Endometrium (tissue), 2 donors: Measurements from ENCODE around the gene SH3PXD2A.
A peak's percentile ranks its signal among the peaks of the same experiment; 100 is the strongest.
"Not testable (repeated sequence)": the region's sequence is repeated elsewhere in the genome, so short reads cannot be mapped to it uniquely, and the experiment has no call there.

Experiments used
- FAIRE-seq: peaks from 2 replicates; lab custom pipeline; 2012; peaks lifted over from hg19 to GRCh38; lab: Jason Lieb, UNC
- donor health status: control.
- donor health status: control.

The SH3PXD2A gene

DNA sequence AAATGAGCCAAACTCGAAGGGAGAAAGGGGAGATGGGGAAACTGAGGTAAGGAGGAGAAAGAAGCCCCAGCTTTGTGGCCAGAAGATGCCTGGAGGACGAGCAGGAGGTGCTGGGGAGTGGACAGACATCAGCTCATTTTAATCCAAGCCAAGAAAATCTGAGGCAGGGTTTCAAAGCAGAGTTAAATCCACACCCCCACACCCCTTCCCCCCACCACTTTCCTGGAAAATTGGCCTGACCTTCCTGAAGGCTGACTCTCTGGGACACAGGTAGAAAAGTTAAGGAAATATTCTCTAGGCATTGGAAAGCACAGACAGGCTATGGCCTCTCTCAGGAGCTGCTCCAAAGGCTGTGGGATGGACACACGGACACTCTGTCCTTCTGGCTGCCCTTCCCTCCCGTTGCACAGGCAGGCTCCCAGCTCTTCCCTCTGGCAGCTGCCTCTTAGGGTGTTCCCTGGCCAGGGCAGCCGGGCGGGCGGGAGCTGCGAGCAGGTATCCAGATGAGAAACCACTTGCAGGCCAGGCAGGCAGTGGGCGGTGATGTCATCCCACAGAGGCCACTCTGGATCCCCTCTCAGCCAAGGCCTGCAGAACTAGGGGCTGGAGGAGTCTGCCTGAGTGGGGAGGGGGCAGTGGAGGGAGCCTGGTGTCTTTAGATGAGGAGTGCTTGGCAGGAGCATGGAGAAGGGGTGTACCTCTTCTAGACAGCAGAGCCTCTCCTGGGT, 190.1 kb downstream of the SH3PXD2A start:
- FAIRE-seq = no peak

DNA sequence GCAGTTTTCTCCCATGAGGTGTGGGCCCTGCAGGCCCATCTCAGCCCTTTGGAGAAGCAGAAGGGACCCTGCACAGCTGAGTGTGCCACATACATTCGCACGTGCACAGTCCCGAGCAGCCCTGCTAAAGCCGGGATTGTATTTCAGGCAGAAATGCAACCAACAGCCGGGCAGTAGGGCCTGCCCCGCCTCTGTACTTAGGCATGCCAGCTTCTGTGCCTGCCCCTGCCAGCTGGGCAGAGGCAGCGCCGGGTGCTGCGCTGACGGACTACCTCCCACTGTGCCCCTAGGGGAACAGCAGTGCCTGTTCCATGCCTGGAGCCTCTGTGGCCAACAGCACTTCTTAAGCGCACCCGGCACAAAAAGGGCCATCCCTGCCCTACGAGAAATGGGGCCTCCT, 191.6 kb downstream of the SH3PXD2A start:
- no peak for FAIRE-seq

DNA sequence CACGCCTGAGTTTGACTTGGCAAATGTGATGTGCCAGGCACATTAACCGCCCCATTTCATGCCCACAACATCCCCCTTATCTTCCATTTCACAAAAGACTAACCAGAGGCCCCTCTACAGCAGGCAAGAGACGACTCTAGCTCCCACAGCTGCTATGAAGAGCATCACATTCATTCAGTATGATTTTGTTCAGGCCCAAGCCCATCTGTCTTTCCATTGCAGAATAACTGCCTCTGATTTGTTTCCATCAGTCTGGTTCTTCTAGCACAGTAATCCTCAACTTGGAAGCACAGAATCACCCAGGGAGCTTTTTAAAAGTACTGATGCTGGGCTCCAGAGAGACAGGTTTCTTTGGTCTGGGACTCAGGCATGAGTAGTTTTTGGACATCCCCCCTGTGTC, 192.1 kb downstream of the SH3PXD2A start:
- FAIRE-seq = no peak

DNA sequence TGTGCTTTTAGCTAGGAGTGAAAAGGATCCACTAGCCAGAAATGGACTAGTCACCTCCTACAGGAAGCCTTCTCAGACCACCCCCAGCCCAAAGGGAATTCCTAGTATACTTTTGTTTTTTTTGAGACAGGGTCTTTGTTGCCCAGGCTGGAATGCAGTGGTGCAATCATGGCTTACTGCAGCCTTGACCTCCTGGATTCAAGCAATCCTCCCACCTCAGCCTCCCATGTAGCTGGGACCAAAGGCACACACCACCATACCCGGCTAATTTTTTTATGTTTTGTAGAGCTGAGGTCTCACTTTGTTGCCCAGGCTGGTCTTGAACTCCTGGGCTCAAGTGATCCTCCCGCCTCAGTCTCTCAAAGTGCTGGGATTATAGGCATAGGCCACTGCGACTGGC, 192.7 kb downstream of the SH3PXD2A start:
- not testable (repeated sequence) for FAIRE-seq

DNA sequence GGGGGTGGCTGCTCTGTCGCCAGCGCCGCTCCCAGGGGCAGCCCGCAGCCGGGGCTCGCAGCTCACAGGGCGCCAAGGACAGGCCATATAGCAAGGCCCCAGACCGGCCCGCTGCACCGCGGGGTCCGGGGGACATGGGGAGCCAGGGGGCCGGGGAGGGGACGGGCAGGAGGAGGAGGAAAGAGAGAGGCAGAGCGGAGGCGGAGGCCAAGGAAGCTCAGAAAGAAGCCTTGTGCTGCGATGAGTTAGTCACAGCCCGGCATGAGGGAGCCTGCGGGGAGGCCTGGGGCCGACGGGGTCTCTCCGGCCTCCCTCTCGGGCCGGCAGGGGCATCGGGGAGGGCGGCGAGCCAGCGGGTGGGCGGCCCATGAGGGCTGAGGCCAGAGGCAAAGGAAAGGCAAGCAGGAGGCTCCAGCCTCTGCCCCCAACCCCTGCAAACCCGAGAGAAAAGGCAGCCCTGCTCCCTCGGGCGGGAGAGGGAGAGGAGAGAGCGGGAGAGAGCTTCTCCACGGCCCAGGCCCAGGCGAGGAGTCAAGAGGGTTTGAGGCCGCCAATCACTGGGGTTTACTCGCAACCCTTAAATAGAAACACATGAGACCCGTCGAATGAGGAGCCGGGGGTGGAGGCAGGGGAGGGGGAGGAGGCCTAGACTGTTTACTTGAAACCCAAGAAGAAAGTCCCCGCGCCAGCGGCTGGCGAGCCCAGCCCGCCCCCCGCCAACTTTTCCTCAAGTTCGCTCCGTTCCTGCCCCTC, 194.0 kb downstream of the SH3PXD2A start:
- FAIRE-seq = peak; percentile 64

DNA sequence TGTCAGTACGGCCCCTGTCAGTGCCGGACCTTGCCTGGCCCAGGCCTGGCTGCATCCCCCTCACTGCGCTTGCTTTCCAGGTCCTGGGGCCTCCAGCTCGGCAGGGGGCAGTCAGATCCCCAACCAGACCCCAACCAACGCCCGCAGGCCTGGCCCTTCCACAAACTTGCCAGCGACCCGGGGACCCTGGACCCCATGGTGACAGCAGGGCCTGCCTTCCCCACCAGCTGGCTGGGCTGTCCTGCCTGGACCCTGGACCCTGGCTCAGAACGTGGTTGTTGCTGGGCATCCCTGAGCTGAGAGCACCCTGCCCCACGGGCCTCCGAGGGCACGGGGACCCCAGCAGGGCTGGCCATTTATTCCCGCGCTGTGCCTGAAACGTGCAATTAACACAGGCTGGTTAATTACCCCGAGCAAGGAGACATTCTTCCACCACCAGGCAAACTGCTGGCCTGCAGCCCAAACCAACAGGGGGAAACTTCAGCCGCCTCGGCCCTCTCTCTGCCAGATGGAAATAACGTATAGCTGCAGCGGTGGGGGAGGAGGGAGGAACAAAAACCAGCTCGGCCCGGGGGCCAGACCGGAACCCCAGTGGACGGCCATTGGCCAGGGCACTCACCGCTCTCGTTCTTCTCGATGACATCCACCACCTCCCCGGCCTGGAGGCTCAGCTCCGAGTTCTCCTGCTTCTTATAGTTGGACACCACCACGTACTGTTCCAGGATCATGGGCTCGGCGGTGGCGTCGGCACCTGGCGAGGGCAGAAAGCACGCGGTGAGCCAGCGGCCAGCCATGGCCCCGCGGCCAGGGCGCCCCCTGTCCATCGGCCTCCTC, 194.8 kb downstream of the SH3PXD2A start:
- no peak for FAIRE-seq

DNA sequence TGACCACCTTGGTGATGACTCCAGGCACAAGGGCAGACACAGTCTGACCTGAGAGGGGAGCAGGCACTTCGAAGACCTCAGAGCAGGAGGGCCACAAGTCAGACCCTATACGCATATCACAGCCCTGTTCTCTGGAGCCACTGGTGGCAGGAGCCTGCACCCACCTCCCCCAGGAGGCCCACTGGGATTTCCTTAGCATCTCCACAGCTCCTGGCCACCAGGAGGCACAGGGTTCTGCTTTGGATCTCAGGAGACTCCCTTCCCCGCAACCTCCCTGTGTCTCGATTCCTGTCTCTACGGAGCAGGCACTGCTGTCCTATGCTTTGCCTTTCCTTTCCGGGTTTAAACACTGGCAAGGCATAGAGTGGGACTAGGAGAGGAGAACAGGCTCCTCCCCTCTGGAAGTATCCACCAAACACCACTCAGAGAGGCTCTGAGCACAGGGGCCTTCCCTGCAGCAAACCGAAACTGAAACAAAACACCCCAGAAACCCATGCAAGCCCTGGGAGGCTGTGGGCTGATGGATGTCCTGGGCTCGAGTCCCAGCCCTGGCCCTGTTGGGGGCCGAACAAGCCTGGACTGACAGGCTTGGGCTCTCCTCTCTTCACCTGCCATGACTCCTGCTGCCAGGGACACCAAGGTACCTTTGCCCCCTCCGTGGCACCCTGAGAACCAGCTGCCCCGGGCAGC, 195.6 kb downstream of the SH3PXD2A start:
- FAIRE-seq = peak; percentile 80

DNA sequence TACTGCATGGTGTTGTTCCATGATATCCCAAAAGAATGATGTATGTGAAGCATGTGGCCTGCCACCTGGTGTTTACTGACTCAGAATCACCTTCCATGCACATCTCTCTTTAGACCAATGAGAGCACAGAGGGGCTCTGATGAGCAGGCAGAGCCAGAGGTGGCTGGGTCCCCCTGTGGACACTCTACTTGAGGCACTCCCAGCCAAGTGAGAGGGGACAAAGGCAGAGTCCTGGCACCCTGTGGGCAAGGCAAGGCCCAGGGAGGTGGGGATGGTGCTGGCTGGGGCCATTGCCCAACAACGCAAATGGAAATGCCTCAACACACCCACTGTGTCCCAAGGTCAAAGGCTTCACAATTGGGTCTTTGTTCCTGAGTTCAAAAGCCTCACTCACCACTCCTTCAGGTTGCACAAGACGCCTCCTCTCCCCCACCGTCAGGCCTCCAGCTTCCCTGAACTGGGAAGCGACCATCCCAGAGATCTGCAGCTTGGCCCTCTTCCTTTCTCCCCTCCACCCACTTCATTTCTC, 197.3 kb downstream of the SH3PXD2A start:
- no peak for FAIRE-seq

DNA sequence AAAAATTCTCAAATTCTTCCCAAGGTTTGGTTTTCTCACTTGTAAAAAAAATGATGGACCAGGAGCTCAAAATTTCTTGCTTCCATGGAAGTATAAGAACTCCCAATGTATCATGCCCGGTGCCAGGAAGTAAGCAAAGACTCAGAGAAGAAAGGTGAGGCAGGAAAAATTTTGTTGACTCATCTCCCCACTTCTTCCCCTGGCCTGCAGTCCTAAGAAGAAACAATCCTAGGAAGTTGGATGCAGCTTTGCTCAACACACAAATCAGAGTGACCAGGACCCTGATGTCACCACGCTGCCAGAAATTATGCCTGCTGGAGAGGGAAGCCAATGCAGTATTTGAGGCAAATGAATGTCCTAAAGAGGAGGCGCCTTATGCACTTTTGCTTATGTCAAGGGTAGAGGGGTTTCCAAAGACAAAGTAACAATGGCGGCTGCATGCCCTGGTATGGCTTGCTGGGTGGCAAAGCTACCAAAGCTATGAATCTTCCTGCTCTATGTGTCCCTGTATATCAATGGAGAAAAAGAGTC, 198.2 kb downstream of the SH3PXD2A start:
- FAIRE-seq = no peak

DNA sequence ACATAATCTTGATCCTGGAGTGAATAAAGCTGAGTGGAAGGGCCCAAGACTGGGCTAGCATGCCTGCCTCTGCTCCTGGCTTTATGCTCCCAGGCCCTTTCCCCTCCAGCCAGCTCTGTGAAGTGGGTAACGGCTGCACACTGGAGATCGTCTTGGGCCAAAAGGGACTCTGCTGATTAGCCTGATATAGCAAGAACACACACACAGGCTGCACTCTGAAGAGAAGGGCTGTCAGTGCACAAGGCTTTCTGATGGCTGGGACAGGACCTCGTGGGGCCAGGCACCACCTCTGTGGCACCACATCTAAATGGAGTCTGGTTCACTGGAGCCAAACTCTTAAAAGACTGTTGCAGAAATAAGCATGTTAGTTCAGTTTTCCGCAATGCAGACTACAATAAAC, 200.5 kb downstream of the SH3PXD2A start:
- no peak for FAIRE-seq

DNA sequence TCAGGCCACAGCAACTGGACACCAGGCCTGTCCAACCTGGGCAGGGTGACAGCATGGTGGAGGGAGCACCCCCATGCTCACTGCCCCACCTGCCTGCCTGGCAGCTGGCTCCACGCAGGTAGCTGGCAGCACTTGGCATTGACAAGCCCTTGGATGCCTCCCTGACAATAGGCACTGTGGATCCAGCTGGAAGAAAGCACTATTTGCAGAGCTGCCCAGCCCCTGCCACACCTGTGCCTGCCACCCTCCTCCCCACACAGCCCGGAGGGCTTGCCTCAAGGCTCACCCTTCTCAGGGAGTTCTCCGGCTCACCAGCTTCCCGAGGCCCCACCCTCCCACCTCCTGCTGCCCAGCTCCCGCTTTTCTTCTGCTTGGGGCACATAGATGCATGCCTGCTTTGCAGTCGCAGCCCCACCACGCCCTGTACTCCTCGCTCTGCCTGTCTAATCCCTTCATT, 201.8 kb downstream of the SH3PXD2A start:
- no peak for FAIRE-seq

DNA sequence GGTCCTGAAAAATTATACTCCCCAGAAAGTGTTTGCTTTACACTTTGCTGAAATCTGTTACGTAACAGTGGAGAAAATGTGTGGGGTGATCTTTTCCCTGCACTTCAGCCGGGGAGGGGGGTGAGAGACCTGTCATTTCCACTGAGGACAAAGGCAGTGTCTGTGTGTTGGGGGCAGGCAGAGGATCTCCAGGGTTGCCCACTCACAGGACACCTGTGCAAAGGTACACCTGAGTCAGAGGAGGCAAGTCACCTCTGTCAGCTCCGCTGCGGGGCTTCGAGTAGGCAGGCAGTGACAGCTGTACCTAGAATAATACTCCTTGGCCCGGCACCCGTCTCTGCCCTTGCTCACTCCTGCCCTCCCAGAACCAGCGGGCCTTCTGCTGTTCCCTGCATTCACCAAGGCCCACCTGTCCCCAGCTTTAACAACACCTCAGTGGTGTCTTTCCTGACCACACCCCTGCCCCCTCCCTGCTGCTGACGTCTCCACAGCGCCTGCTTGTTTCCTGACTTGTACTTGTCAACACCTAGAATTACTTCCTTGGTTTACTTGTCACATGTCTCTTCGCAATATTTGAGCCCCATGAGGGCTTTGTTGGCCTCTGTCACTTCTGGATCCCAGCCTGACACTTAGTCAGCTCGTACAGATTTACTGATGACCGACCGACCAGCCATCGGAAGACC, 202.6 kb downstream of the SH3PXD2A start:
- no peak for FAIRE-seq

DNA sequence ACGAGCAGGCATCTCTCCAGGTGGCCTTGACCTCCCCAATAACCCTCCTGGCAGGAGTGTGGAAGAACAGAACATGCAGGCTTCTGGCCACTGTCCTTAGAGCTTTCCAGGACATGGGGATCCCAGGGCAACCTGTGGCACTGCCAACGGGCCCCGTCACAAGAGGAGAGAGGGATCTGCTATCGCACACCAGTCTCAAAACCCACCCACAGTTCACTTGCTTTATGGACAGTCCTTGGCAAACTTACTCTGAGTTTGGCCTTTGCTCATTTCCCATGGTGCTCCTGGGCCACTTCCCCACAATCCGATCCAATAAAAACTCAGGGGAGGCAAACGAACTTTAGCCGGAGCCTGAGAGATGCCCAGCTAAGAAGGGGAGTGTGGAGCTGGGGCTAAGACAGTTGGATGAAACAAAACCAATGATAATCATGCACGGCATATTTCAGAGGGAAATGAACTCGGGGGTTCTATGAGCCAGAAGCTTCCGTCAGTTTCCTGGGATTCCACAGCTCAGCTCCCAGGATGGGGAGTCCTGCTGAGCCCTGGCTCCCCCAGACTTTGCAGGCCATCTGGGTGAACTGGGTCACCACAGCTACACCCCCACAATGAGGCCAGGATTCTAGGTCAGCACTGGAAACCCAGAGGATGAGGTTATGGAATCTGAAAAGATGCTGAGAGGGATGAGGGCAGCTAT, 203.4 kb downstream of the SH3PXD2A start:
- no peak for FAIRE-seq

DNA sequence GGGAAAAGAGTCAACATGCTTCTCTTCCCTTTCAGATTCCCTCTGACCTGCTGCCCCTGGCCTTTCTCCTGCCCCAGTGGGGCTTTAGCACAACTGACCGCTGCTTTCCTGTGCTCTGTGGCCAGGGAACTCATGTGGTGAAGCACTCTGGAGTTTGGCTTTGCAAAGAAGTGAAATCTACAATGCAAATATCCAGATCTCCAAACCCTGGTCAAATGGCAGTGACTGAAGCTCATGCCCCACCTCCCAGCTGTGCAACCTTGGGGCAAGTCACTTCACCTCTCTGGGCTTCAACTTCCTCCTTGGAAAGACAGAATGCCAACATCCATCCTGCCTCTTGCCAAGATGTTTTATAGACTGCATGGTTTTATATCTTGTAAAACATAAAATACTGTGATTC, 204.0 kb downstream of the SH3PXD2A start:
- FAIRE-seq = no peak

DNA sequence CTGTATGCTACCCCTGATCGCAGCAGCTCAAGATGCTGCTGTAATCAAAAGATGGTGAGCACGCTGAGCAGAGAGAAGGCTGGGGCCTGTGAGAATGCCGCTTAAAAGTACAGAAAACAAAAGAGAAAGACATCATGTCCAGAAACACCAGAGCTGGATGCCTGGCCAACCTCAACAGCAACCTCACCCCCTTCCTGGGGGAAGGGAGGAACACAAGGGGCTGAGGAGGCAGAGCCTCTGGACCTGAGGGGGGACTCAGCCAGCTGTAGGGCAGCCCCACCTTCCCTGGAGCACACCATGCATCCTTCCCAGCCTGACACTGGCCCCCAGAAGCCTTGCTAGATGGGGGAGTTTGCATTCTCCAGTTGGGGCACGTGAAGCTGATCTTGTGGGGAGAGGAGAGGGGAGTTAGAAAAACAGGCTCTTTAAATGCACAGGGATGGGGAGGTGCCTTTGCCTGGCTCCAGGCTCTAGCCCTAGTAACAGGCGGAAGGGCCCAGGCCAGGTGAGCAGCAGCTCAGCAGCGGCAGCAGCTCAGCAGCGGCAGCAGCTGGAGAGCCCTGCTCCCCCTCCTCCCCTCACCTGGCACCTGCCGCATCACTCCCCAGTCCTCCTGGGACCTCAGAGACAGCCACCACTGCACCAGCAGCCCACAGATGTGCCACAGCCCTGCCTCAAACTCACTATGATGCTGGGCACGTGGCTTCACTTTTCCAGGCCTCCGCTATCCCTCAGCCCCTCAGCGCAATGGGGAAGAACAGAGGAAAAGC, 205.5 kb downstream of the SH3PXD2A start:
- FAIRE-seq = no peak

DNA sequence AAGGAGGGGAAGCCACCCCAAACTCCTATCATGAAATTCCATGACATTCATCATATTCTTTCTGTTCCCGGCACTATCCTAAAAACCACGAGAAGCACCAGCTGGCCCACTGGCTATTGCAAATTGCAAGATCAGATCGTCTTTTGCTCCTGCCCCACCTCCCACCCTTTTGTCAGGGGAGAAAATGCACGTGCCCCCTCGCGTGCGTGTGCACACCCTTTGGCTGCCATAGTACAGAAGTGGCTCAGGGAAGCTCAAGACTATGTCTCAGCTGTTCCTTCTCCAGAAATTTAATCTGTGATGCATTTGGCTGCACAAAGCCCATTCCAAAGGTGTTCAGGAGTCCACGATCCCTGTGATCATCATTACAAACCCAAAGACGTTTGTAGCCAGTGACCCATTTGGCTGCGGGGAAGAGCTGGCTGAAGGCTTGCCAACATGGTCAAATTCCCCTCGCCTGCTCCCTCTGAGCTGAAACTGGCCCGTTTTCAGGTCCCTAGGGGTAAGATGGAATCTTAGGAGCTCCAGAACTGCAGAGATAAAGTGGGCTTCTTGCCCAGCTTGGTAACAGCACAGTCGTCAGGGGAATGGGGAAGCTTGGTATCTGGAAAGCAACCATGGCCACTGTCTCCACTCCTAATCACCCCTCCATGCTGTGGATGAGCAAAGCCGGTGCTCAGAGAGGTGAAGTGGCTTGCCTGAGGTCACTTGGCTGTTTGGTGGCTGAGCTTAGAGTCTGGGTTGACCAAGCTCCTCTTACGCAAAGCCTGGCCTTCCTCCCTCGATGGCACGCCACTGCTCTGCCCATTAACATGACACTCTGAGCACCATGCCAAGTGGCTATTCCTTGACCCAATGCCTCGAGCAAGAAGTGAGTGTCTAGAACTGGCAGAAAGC, 206.5 kb downstream of the SH3PXD2A start:
- FAIRE-seq = no peak

DNA sequence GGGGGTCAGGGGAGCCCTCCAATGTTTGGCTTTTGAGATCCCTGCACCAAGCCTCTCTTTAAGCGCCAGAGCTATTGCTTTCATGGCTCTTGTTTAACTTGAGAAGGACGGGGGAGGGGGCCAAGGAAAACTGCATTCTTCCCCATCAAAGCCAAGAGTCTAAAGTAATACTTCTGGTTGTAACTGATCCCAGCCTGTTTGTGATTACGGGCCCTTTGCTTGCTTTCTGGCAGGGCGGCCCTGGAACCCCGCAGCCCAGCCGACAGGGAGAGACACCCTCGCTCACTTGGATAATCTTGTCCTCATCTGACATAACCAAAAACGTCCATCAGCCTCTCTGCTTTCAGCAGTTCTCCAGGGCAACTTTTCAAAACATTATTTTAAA, 207.1 kb downstream of the SH3PXD2A start:
- no peak for FAIRE-seq

DNA sequence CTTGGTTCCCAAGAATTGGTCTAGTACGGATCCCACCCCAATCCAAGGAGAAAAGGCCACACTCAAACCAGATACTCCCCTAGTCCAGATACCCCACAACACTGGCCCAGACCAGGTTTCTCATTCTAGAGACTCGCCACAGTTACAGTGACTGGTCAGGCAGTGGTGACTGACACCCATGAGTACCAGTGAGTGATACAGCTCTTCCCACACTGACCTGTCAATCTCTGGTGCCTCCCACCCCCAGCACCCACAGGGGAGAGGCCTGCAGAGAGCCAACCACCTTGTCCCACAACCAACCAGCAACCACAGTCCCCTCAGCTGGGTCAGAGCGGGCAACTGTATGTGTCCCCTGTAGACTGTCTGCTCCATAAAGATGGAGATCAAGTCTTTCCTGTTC, 209.1 kb downstream of the SH3PXD2A start:
- no peak for FAIRE-seq
